ENCODE results near the gene ACOT7. TPM values are rescaled to one million over a fixed set of nuclear protein-coding genes. Genes with fewer than 3 reads are reported as not detected.
A peak's percentile ranks its signal among the peaks of the same experiment; 100 is the strongest.

Gene ACOT7
- total RNA-seq, 2 donors from 2014 or later, result 16.9 to 24.9 TPM

DNA sequence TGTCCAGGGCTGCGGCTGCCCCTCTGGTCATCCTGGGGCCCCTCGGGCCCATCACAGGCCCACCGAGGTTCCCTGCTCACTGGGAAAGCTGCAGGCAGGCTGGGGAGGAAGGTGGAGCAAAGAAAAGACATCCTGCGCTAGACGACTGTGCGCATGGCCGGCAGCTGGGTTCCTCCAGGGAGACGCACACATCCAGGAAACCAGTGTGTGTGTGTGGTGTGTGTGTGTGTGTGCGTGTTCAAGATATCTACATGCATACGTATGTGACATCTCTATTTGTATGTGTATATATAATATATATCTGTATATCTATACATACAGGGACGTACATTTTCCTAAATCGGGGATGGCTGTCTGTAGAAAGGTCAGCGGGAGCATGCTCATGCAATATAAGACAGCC is 63.7 kb downstream of the ACOT7 start:
- no peak for TF ChIP-seq POLR2A (IDR thresholded peaks at IDR 0.05)
- no peak for TF ChIP-seq POLR2AphosphoS5 (IDR thresholded peaks at IDR 0.05)
- TF ChIP-seq, protein P1, sequence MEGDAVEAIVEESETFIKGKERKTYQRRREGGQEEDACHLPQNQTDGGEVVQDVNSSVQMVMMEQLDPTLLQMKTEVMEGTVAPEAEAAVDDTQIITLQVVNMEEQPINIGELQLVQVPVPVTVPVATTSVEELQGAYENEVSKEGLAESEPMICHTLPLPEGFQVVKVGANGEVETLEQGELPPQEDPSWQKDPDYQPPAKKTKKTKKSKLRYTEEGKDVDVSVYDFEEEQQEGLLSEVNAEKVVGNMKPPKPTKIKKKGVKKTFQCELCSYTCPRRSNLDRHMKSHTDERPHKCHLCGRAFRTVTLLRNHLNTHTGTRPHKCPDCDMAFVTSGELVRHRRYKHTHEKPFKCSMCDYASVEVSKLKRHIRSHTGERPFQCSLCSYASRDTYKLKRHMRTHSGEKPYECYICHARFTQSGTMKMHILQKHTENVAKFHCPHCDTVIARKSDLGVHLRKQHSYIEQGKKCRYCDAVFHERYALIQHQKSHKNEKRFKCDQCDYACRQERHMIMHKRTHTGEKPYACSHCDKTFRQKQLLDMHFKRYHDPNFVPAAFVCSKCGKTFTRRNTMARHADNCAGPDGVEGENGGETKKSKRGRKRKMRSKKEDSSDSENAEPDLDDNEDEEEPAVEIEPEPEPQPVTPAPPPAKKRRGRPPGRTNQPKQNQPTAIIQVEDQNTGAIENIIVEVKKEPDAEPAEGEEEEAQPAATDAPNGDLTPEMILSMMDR (IDR thresholded peaks at IDR 0.05), result no peak
- H3K4me1 ChIP-seq (replicated peaks), result no peaks in the 10 kb centered on the region
- no peaks in the 10 kb centered on the region for H3K36me3 ChIP-seq
- 60% methylated on average over 13 of the region's 13 CpGs for WGBS
- no peak for DNase-seq (ENCODE audit: low spot score)
- intact Hi-C loops (cut with DNase I), result no loop called here
- no peak overlapping the region for H3K4me3 ChIP-seq
- H3K27me3 ChIP-seq (replicated peaks; ENCODE audit: insufficient read depth), result no peaks in the 10 kb centered on the region
- no peaks in the 10 kb centered on the region for H3K9me3 ChIP-seq
- H3K27ac ChIP-seq, result no peak overlapping the region

GRCh38 chr1:6329396-6329795 is 64.2 kb downstream of the ACOT7 start:
- Histone ChIP-seq H3K4me3 (no peak overlapping the region), H3K4me1 (replicated peaks) (no peaks in the 10 kb centered on the region), H3K9me3 (no peaks in the 10 kb centered on the region), H3K36me3 (no peaks in the 10 kb centered on the region), H3K27ac (no peak overlapping the region), H3K27me3 (replicated peaks; ENCODE audit: insufficient read depth) (no peaks in the 10 kb centered on the region)
- intact Hi-C loops (cut with DNase I), result no loop called here
- TF ChIP-seq POLR2A (IDR thresholded peaks at IDR 0.05) (no peak), POLR2AphosphoS5 (IDR thresholded peaks at IDR 0.05) (no peak)
- TF ChIP-seq, protein P1 (IDR thresholded peaks at IDR 0.05), result no peak
- DNase-seq (ENCODE audit: low spot score), result no peak
- WGBS, result 32% methylated on average over 7 of the region's 7 CpGs

- no peak for DNase-seq (ENCODE audit: low spot score)
- Histone ChIP-seq H3K27me3 (replicated peaks; ENCODE audit: insufficient read depth) (no peaks in the 10 kb centered on the region), H3K27ac (no peak overlapping the region), H3K36me3 (no peaks in the 10 kb centered on the region), H3K4me1 (replicated peaks) (no peaks in the 10 kb centered on the region), H3K4me3 (no peak overlapping the region), H3K9me3 (no peaks in the 10 kb centered on the region)
- TF ChIP-seq, protein P1 (IDR thresholded peaks at IDR 0.05), result no peak
- TF ChIP-seq POLR2AphosphoS5 (IDR thresholded peaks at IDR 0.05) (no peak), POLR2A (IDR thresholded peaks at IDR 0.05) (no peak)
- intact Hi-C loops (cut with DNase I), result no loop called here
- WGBS, result 87% methylated on average over 12 of the region's 12 CpGs
These were observed 64.9 kb downstream of the ACOT7 start for GRCh38 chr1:6328696-6329095.

DNA sequence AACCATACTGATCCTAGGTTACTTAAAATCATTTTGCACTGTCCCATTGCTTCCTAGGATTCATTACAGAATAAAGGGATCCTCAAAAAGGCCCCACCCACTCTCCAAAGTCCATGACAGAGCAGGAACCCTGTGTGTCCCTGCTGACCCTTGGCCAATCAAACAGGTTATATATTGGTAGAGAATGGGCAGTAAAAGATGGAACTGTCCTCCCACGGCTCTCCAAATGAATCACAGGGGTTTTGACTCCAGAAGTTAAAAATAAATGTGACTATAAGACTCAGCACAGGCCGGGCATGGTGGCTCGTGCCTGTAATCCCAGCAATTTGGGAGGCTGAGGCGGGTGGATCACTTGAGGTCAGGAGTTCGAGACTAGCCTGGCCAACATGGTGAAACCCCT is 65.5 kb downstream of the ACOT7 start:
- H3K4me1 ChIP-seq (replicated peaks), result no peaks in the 10 kb centered on the region
- TF ChIP-seq POLR2A (IDR thresholded peaks at IDR 0.05) (no peak), POLR2AphosphoS5 (IDR thresholded peaks at IDR 0.05) (no peak)
- TF ChIP-seq, protein P1 (IDR thresholded peaks at IDR 0.05), result no peak
- H3K27ac ChIP-seq, result no peak overlapping the region
- no peak for DNase-seq (ENCODE audit: low spot score)
- no peaks in the 10 kb centered on the region for H3K9me3 ChIP-seq
- H3K36me3 ChIP-seq, result no peaks in the 10 kb centered on the region
- intact Hi-C loops (cut with DNase I), result no loop called here
- H3K4me3 ChIP-seq, result no peak overlapping the region
- 88% methylated on average over 5 of the region's 5 CpGs for WGBS
- no peaks in the 10 kb centered on the region for H3K27me3 ChIP-seq (replicated peaks; ENCODE audit: insufficient read depth)

- Histone ChIP-seq H3K9me3 (no peaks in the 10 kb centered on the region), H3K4me3 (no peak overlapping the region), H3K4me1 (replicated peaks) (no peaks in the 10 kb centered on the region), H3K27ac (no peak overlapping the region), H3K27me3 (replicated peaks; ENCODE audit: insufficient read depth) (no peaks in the 10 kb centered on the region), H3K36me3 (no peaks in the 10 kb centered on the region)
- intact Hi-C loops (cut with DNase I), result no loop called here
- 75% methylated on average over 7 of the region's 7 CpGs for WGBS
- TF ChIP-seq POLR2AphosphoS5 (IDR thresholded peaks at IDR 0.05) (peak; percentile 17), POLR2A (IDR thresholded peaks at IDR 0.05) (no peak)
- TF ChIP-seq, protein P1 (IDR thresholded peaks at IDR 0.05), result no peak
- DNase-seq (ENCODE audit: low spot score), result no peak
These were observed 68.1 kb downstream of the ACOT7 start for GRCh38 chr1:6325482-6325881.

All from prostate gland (tissue), 2 donors.